Breast epithelium (tissue), 3 donors: ENCODE data around the gene ALDH5A1.

Source experiments
- CTCF ChIP-seq, 3 donors: fragments of 450-650 bp; IDR thresholded peaks; one replicate each; pipeline ENCODE4 v1.5.1; 2016 to 2017; ENCODE audit warnings: antibody characterized with exemption in 3 of 3, mild to moderate bottlenecking in 3 of 3, moderate library complexity in 3 of 3
- POLR2AphosphoS5 ChIP-seq, 3 donors: sonication (generic); formaldehyde crosslinking; IDR thresholded peaks; one replicate each; pipeline ENCODE4 v1.6.1; 2017; ENCODE audit warnings: antibody characterized with exemption in 3 of 3

DNA sequence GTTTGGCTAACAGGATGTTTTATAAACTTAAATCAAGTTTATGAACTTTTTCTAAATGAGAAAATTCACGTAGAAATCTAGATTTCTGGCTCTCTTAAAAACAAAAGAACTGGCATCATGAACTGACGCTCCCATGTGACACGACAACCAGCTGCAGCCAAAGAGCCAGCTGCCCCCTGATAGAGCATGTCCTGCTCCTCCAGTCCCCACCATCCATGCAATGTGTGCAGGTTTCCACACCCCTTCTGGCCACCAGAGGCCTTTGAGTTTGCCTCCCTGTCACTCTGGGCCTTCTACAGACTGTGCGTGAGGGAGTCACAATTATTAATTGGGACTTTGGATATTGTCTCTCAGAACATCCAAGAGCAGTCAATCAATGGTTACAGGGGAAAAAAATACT lies 3.8 kb upstream of the ALDH5A1 start:
- no peak for TF ChIP-seq CTCF (IDR thresholded peaks at IDR 0.05)
- TF ChIP-seq POLR2AphosphoS5 (IDR thresholded peaks at IDR 0.05), result no peak
